Thyroid gland (tissue), 4 donors: Measurements from ENCODE around the gene C6orf118. TPM values are rescaled to one million over a fixed set of nuclear protein-coding genes. Genes with fewer than 3 reads are reported as not detected.

Experiments
- DNase-seq, 2 donors: peaks; one replicate each; pipeline ENCODE4 v3.0.0-alpha.2; 2019
- H3K27ac ChIP-seq, 3 donors: fragments of 200-600 bp; sonication (generic); 1 replicate in 2 of 3; 2 replicates in 1 of 3; pipeline ENCODE4 v1.5.1; 2016 to 2019; ENCODE audit warnings: mild to moderate bottlenecking in 1 of 3, moderate library complexity in 1 of 3
- H3K27me3 ChIP-seq: fragments of 200-600 bp; sonication (generic); one replicate; pipeline ENCODE4 v1.5.1; 2019
- H3K36me3 ChIP-seq, 2 donors: fragments of 200-600 bp; sonication (generic); one replicate each; pipeline ENCODE4 v1.5.1; 2016 to 2019
- H3K4me1 ChIP-seq, 2 donors: fragments of 200-600 bp; sonication (generic); one replicate each; pipeline ENCODE4 v1.5.1; 2017 to 2019
- H3K4me3 ChIP-seq, 3 donors: fragments of 200-600 bp; sonication (generic); replicated peaks in 1 of 3; 1 replicate in 2 of 3; 2 replicates in 1 of 3; pipeline ENCODE4 v1.5.1; 2016; ENCODE audit warnings: mild to moderate bottlenecking in 1 of 3
- H3K9me3 ChIP-seq: fragments of 200-600 bp; sonication (generic); one replicate; pipeline ENCODE4 v1.5.1; 2017
- CTCF ChIP-seq, 6 experiments: fragments of 200-600 bp in 3 of 6; fragments of 450-650 bp in 3 of 6; sonication (generic) in 3 of 6; IDR thresholded peaks; one replicate each; pipeline ENCODE4 v1.5.1; 2016 to 2019; ENCODE audit warnings: antibody characterized with exemption in 6 of 6, mild to moderate bottlenecking in 2 of 6, inconsistent platforms in 1 of 6, moderate library complexity in 1 of 6
- POLR2A ChIP-seq, 2 donors: fragments of 450-650 bp; IDR thresholded peaks; one replicate each; pipeline ENCODE4 v1.6.1; 2017; ENCODE audit warnings: antibody characterized with exemption in 2 of 2, mild to moderate bottlenecking in 2 of 2, moderate library complexity in 1 of 2
- WGBS, 2 donors: methylation state at CpG; one replicate each; pipeline ENCODE4 v1.1.5; 2017; 5-methylcytosine and 5-hydroxymethylcytosine counted together
- intact Hi-C: fragments of 100-400 bp; cut with DNase I; formaldehyde crosslinking; loops from one replicate; pipeline ENCODE4 v1.15.1; 2023
- total RNA-seq, 4 donors: library from RNA; depleted of rRNA; stranded (reverse); fragments of >200 nt; gene quantifications; one replicate each; pipeline ENCODE4 v1.2.3, GENCODE V29; 2016

Gene C6orf118
- total RNA-seq, 4 donors from 2014 or later, result 0.59 TPM; not detected in 3

GRCh38 chr6:165268987-165269386, 40.4 kb downstream of the C6orf118 start:
- WGBS, 2 donors, result 54 to 56% methylated on average over 7 of the region's 7 CpGs

GRCh38 chr6:165266621-165267020, 42.8 kb downstream of the C6orf118 start:
- H3K9me3 ChIP-seq, result no peaks in the 10 kb centered on the region
- no peaks in the 10 kb centered on the region for H3K36me3 ChIP-seq
- no peak overlapping the region for H3K27ac ChIP-seq
- no peaks in the 10 kb centered on the region for H3K4me1 ChIP-seq
- H3K27me3 ChIP-seq, result no peaks in the 10 kb centered on the region
- no peak for TF ChIP-seq POLR2A (IDR thresholded peaks at IDR 0.05)
- TF ChIP-seq CTCF (IDR thresholded peaks at IDR 0.05), result no peak
- H3K4me3 ChIP-seq, result no peak overlapping the region
- DNase-seq, result no peak
- 100% methylated on average over 1 of the region's 1 CpG for WGBS, 2 donors
- intact Hi-C loops, result no loop called here

More at GRCh38 chr6:165268987-165269386, 40.4 kb downstream of the C6orf118 start:
- Histone ChIP-seq H3K9me3 (no peaks in the 10 kb centered on the region), H3K36me3 (no peaks in the 10 kb centered on the region), H3K4me3 (no peak overlapping the region), H3K27me3 (no peaks in the 10 kb centered on the region), H3K4me1 (no peaks in the 10 kb centered on the region), H3K27ac (no peak overlapping the region)
- intact Hi-C loops, result no loop called here
- TF ChIP-seq CTCF (IDR thresholded peaks at IDR 0.05), result no peak
- no peak for TF ChIP-seq POLR2A (IDR thresholded peaks at IDR 0.05)
- no peak for DNase-seq

GRCh38 chr6:165266191-165266590, 43.2 kb downstream of the C6orf118 start:
- TF ChIP-seq POLR2A (IDR thresholded peaks at IDR 0.05) (no peak), CTCF (IDR thresholded peaks at IDR 0.05) (no peak)
- Histone ChIP-seq H3K4me3 (no peak overlapping the region), H3K27ac (no peak overlapping the region), H3K9me3 (no peaks in the 10 kb centered on the region), H3K36me3 (no peaks in the 10 kb centered on the region), H3K4me1 (no peaks in the 10 kb centered on the region), H3K27me3 (no peaks in the 10 kb centered on the region)
- 84 to 85% methylated on average over 5 of the region's 5 CpGs for WGBS, 2 donors
- intact Hi-C loops, result no loop called here
- DNase-seq, result no peak

- intact Hi-C loops, result no loop called here
- Histone ChIP-seq H3K27me3 (no peaks in the 10 kb centered on the region), H3K36me3 (no peaks in the 10 kb centered on the region), H3K4me3 (no peak overlapping the region), H3K27ac (no peak overlapping the region), H3K9me3 (no peaks in the 10 kb centered on the region), H3K4me1 (no peaks in the 10 kb centered on the region)
- no peak for TF ChIP-seq POLR2A (IDR thresholded peaks at IDR 0.05)
- no peak for TF ChIP-seq CTCF (IDR thresholded peaks at IDR 0.05)
- 47 to 69% methylated on average over 2 of the region's 2 CpGs for WGBS, 2 donors
- no peak for DNase-seq
These were observed 48.9 kb downstream of the C6orf118 start for GRCh38 chr6:165260462-165260861.

- no peak overlapping the region for H3K4me3 ChIP-seq
- no peaks in the 10 kb centered on the region for H3K27me3 ChIP-seq
- no peak for TF ChIP-seq POLR2A (IDR thresholded peaks at IDR 0.05)
- TF ChIP-seq CTCF (IDR thresholded peaks at IDR 0.05), result no peak
- H3K4me1 ChIP-seq, result no peaks in the 10 kb centered on the region
- H3K9me3 ChIP-seq, result no peaks in the 10 kb centered on the region
- no peaks in the 10 kb centered on the region for H3K36me3 ChIP-seq
- WGBS, 2 donors, result 66 to 79% methylated on average over 3 of the region's 3 CpGs
- no peak overlapping the region for H3K27ac ChIP-seq
- intact Hi-C loops, result no loop called here
- DNase-seq, result no peak
These were observed 59.6 kb downstream of the C6orf118 start for GRCh38 chr6:165249808-165250207.
